ENCODE data around the gene TAP1. TPM values are rescaled to one million over a fixed set of nuclear protein-coding genes. Genes with fewer than 3 reads are reported as not detected.

TAP1 gene
- total RNA-seq, 4 donors from 2014 or later: 24.6 to 41.8 (median 26.5) TPM

GRCh38 chr6:32860674-32861073 is 7.2 kb upstream of the TAP1 start:
- H3K36me3 ChIP-seq: peaks cover 0 to 34% of the 10 kb centered on the region in 2 donors
- peak overlapping the region in 1 of 4 donors; percentile 30 for H3K27ac ChIP-seq
- no peak for ATAC-seq

GRCh38 chr6:32858194-32858593 is 4.7 kb upstream of the TAP1 start:
- Histone ChIP-seq H3K9me3 (no peaks in the 10 kb centered on the region), H3K27ac (no peak overlapping the region), H3K36me3 (peaks cover 0 to 34% of the 10 kb centered on the region in 2 donors), H3K27me3 (no peaks in the 10 kb centered on the region), H3K4me1 (peaks cover 3 to 19% (median 10%) of the 10 kb centered on the region in 3 donors), H3K4me3 (no peak overlapping the region)
- TF ChIP-seq CTCF (IDR thresholded peaks at IDR 0.05): no peak
- TF ChIP-seq POLR2AphosphoS5 (IDR thresholded peaks at IDR 0.05): no peak
- TF ChIP-seq POLR2A (IDR thresholded peaks at IDR 0.05): no peak
- TF ChIP-seq EP300 (IDR thresholded peaks at IDR 0.05): no peak
- no peak for ATAC-seq
- WGBS, 2 donors (ENCODE audit: low coverage in 1 of 2): 92 to 100% methylated on average over 4 to 5 of the region's 5 CpGs

More at GRCh38 chr6:32860674-32861073, 7.2 kb upstream of the TAP1 start:
- no peaks in the 10 kb centered on the region for H3K27me3 ChIP-seq
- H3K9me3 ChIP-seq: no peaks in the 10 kb centered on the region
- H3K4me3 ChIP-seq: no peak overlapping the region
- H3K4me1 ChIP-seq: peaks cover 0 to 6% (median 4%) of the 10 kb centered on the region in 3 donors
- TF ChIP-seq POLR2A (IDR thresholded peaks at IDR 0.05) (no peak), CTCF (IDR thresholded peaks at IDR 0.05) (no peak), POLR2AphosphoS5 (IDR thresholded peaks at IDR 0.05) (no peak), EP300 (IDR thresholded peaks at IDR 0.05) (no peak)
- 57 to 63% methylated on average over 1 of the region's 1 CpG for WGBS, 2 donors (ENCODE audit: low coverage in 1 of 2)

- no peak for ATAC-seq
- H3K27me3 ChIP-seq: no peaks in the 10 kb centered on the region
- TF ChIP-seq CTCF (IDR thresholded peaks at IDR 0.05) (no peak), EP300 (IDR thresholded peaks at IDR 0.05) (no peak), POLR2AphosphoS5 (IDR thresholded peaks at IDR 0.05) (no peak), POLR2A (IDR thresholded peaks at IDR 0.05) (no peak)
- peaks cover 0 to 34% of the 10 kb centered on the region in 2 donors for H3K36me3 ChIP-seq
- H3K4me3 ChIP-seq: no peak overlapping the region
- H3K27ac ChIP-seq: no peak overlapping the region
- peaks cover 3 to 22% (median 11%) of the 10 kb centered on the region in 3 donors for H3K4me1 ChIP-seq
- 84 to 89% methylated on average over 9 to 13 of the region's 14 CpGs for WGBS, 2 donors (ENCODE audit: low coverage in 1 of 2)
- H3K9me3 ChIP-seq: no peaks in the 10 kb centered on the region
Observed at GRCh38 chr6:32857156-32857891, 3.8 kb upstream of the TAP1 start.

GRCh38 chr6:32855467-32856174 is 2.1 kb upstream of the TAP1 start:
- TF ChIP-seq POLR2A (IDR thresholded peaks at IDR 0.05) (no peak), POLR2AphosphoS5 (IDR thresholded peaks at IDR 0.05) (no peak), EP300 (IDR thresholded peaks at IDR 0.05) (no peak), CTCF (IDR thresholded peaks at IDR 0.05) (no peak)
- H3K27ac ChIP-seq: peak overlapping the region in 3 of 4 donors; percentile 97 to 99 (median 98)

More at GRCh38 chr6:32855467-32856174, 2.1 kb upstream of the TAP1 start:
- peaks cover 0 to 44% of the 10 kb centered on the region in 2 donors for H3K36me3 ChIP-seq
- H3K9me3 ChIP-seq: no peaks in the 10 kb centered on the region
- no peaks in the 10 kb centered on the region for H3K27me3 ChIP-seq
- H3K4me1 ChIP-seq: peaks cover 3 to 39% (median 20%) of the 10 kb centered on the region in 3 donors
- no peak for ATAC-seq
- 81 to 93% methylated on average over 5 to 8 of the region's 8 CpGs for whole genome bisulfite sequencing, 2 donors (ENCODE audit: low coverage in 1 of 2)
- no peak overlapping the region for H3K4me3 ChIP-seq
